AG04450 (cell line): ENCODE data around the gene CAND2. TPM values are rescaled to one million over a fixed set of nuclear protein-coding genes. Genes with fewer than 3 reads are reported as not detected.
A peak's percentile ranks its signal among the peaks of the same experiment; 100 is the strongest.

ENCODE experiments used
- CTCF ChIA-PET: fragments of 300-600, 350-600 bp; formaldehyde crosslinking; extraction: SDS; loops from one replicate; lab custom pipeline; 2022; ENCODE audit warnings: antibody characterized with exemption, inconsistent platforms; lab: Charles Lee
- POLR2A ChIA-PET: fragments of 350-600 bp; formaldehyde crosslinking; extraction: SDS; loops from one replicate; lab custom pipeline; 2021; ENCODE audit warnings: antibody characterized with exemption, inconsistent platforms; lab: Yijun Ruan, JAX
- DNase-seq: peaks from one replicate; pipeline ENCODE4 v3.0.0-alpha.2; 2011; ENCODE audit warnings: low read depth, low spot score
- H3K27ac ChIP-seq: one replicate; pipeline ENCODE4 v1.5.1; 2012; ENCODE audit warnings: low read depth, low read length, control low read depth
- H3K27me3 ChIP-seq: one replicate; pipeline ENCODE4 v1.6.0; 2012; ENCODE audit warnings: low read length; ENCODE audit not compliant: control insufficient read depth, insufficient read depth
- H3K4me3 ChIP-seq: 2 replicates; pipeline ENCODE4 v1.5.1; 2011; ENCODE audit warnings: mild to moderate bottlenecking, low read depth, low read length, control low read depth
- H3K9me3 ChIP-seq: 2 replicates; pipeline ENCODE4 v1.5.1; 2012; ENCODE audit warnings: low read length; ENCODE audit not compliant: control insufficient read depth, insufficient read depth
- CTCF ChIP-seq: IDR thresholded peaks from 2 replicates; pipeline ENCODE4 v1.5.1; 2011; ENCODE audit warnings: low read depth, low read length, control low read depth, inconsistent platforms
- polyA plus RNA-seq: library from polyadenylated mRNA; depleted of rRNA; stranded (reverse); fragments of >200 nt; gene quantifications from 2 replicates; pipeline ENCODE4 v1.2.3, GENCODE V29; 2011

CAND2 gene
- polyA plus RNA-seq, 1 experiment: 5.8 TPM

DNA sequence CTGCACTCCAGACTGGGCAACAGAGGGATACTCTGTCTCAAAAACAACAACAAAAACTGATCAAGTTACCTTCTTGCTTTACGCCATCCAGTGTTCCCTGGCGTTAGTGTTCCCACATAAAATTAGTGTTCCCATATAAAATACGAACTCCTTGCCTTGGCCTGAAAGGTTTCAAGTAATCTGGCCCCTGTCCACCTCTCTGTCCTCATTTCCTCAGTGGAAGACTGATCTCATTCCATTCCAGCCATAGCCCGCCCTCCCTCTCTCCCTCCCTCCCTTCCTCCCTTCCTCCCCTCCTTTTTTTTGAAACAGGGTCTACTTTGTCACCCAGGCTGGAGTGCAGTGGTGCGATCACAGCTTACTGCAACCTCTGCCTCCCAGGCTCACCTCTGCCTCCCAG, 2.8 kb upstream of the CAND2 start:
- CTCF ChIA-PET: no interaction called here
- no peak for TF ChIP-seq CTCF
- POLR2A ChIA-PET: no interaction called here

GRCh38 chr3:12797124-12797891, 828 bp downstream of the CAND2 start:
- no peak for TF ChIP-seq CTCF
- ChIA-PET CTCF (interaction anchor here (0.6 to 3.2 kb wide), 8 partner anchors 10 to 316 kb away, joined by 3 to 24 read pairs (median 8); partner anchors contain the start of gene RPL32), POLR2A (interaction anchor here (3.0 kb wide), 1 partner anchor 12 kb away, joined by 14 read pairs; no protein-coding TSS in a partner anchor)
- Histone ChIP-seq H3K4me3 (peak overlapping the region; percentile 79), H3K9me3 (no peaks in the 10 kb centered on the region; the same call in 1 of the 2 replicates), H3K27me3 (no peaks in the 10 kb centered on the region), H3K27ac (no peak overlapping the region)
- no peak for DNase-seq

More for the DNA sequence above, 2.8 kb upstream of the CAND2 start:
- DNase-seq: no peak
- no peak overlapping the region for H3K4me3 ChIP-seq
- H3K27me3 ChIP-seq: no peaks in the 10 kb centered on the region
- H3K27ac ChIP-seq: no peak overlapping the region
- H3K9me3 ChIP-seq: no peaks in the 10 kb centered on the region; the same call in 1 of the 2 replicates

DNA sequence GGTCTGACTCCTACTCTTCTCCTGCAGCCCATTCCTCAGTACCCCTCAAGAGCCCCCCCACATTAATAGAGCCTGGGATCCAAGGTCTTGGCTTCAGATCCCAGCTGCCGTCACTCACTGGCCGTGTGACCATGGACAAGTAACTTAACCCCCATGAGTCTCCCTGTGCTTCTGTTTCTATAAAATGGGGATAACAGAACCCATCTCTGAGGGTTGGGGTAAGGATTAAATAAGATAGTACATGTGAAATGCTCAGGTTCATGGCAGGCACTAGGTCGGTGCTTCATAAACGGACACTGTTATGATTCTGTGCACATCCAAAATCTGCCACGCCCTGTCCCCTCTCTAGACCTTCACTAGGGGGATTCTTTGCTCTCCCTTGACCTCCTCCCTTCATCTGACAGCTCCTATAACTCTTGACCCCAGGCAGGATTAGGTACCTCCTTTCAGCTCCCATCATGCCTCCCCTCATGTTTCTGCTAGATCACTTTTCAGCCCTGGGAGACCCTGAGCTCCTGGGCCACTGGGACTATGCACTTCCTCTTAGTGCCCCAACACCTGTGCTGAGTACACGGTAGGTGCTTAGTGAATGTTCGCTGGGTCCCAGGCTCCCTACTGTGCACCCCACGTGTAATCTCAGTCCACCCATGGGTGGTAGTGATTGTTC, 1.5 kb downstream of the CAND2 start:
- DNase-seq: no peak
- no peak for TF ChIP-seq CTCF
- Histone ChIP-seq H3K4me3 (no peak overlapping the region), H3K27me3 (no peaks in the 10 kb centered on the region), H3K27ac (no peak overlapping the region), H3K9me3 (no peaks in the 10 kb centered on the region; the same call in 1 of the 2 replicates)
- POLR2A ChIA-PET: interaction anchor here (3.0 kb wide), 1 partner anchor 12 kb away, joined by 14 read pairs; no protein-coding TSS in a partner anchor
- CTCF ChIA-PET: interaction anchor here (2.1 to 3.2 kb wide), 3 partner anchors 11 to 44 kb away, joined by 11 to 18 read pairs (median 15); partner anchors contain the start of gene RPL32

GRCh38 chr3:12798559-12799179, 2.2 kb downstream of the CAND2 start:
- Histone ChIP-seq H3K4me3 (no peak overlapping the region), H3K9me3 (no peaks in the 10 kb centered on the region; the same call in 1 of the 2 replicates), H3K27me3 (no peaks in the 10 kb centered on the region), H3K27ac (no peak overlapping the region)
- ChIA-PET POLR2A (interaction anchor here (3.0 kb wide), 1 partner anchor 11 kb away, joined by 14 read pairs; no protein-coding TSS in a partner anchor), CTCF (interaction anchor here (1.7 to 2.1 kb wide), 2 partner anchors 11 to 12 kb away, joined by 5 to 11 read pairs; no protein-coding TSS in a partner anchor)
- TF ChIP-seq CTCF: no peak
- DNase-seq: no peak
